Erythroblast (primary cell): Measurements from ENCODE around the gene DPYSL3.

Experiments used
- GATA1 ChIP-seq: IDR thresholded peaks from 2 replicates; pipeline ENCODE4 v1.6.1; 2011; ENCODE audit warnings: low read depth, mild to moderate bottlenecking, control low read depth, low read length, moderate library complexity
- POLR2A ChIP-seq: IDR thresholded peaks from 2 replicates; pipeline ENCODE4 v1.6.1; 2011; ENCODE audit warnings: mild to moderate bottlenecking, low read length

GRCh38 chr5:147484708-147485020 is 25.2 kb downstream of the DPYSL3 start:
- TF ChIP-seq POLR2A (no peak), GATA1 (no peak)
